GM12878 (cell line): Measurements from ENCODE around the gene GCLM. TPM values are rescaled to one million over a fixed set of nuclear protein-coding genes. Genes with fewer than 3 reads are reported as not detected.

Experiments used
- BRCA1 ChIP-seq: IDR thresholded peaks from 2 replicates; pipeline ENCODE4 v1.6.1; 2011; ENCODE audit warnings: low read depth, low read length, improper control_type of control experiment
- CEBPZ ChIP-seq: fragments of 150-350 bp; IDR thresholded peaks from 2 replicates; pipeline ENCODE4 v1.6.1; 2016; ENCODE audit warnings: low read depth, low read length
- CHD4 ChIP-seq: fragments of 200-600 bp; sonication (generic); IDR thresholded peaks from 2 replicates; pipeline ENCODE4 v1.6.1; 2016; ENCODE audit warnings: mild to moderate bottlenecking
- EGR1 ChIP-seq, 2 experiments: IDR thresholded peaks; 1 replicate in 1 of 2; 2 replicates in 1 of 2; pipeline ENCODE4 v1.6.1; 2011 to 2012; ENCODE audit warnings: low read depth in 2 of 2, low read length in 2 of 2, borderline replicate concordance in 1 of 2, mild to moderate bottlenecking in 1 of 2, moderate library complexity in 1 of 2
- EP300 ChIP-seq, 2 experiments: fragments of 150-350 bp in 1 of 2; IDR thresholded peaks; 2 replicates each; pipeline ENCODE4 v1.6.1; 2011 to 2012; ENCODE audit warnings: low read depth in 2 of 2, low read length in 2 of 2, borderline replicate concordance in 1 of 2, improper control_type of control experiment in 1 of 2, inconsistent platforms in 1 of 2; ENCODE audit not compliant: control insufficient read depth in 1 of 2
- FOXK2 ChIP-seq: fragments of 450-650 bp; IDR thresholded peaks from 2 replicates; pipeline ENCODE4 v1.6.1; 2017; ENCODE audit warnings: mild to moderate bottlenecking, moderate library complexity
- GATAD2B ChIP-seq: fragments of 450-650 bp; conservative IDR thresholded peaks from 2 replicates; pipeline ENCODE4 v1.6.1; 2017; ENCODE audit warnings: low read depth, mild to moderate bottlenecking, moderate library complexity
- JUNB ChIP-seq: IDR thresholded peaks from 2 replicates; pipeline ENCODE4 v1.6.1; 2016; ENCODE audit warnings: antibody characterized with exemption, mild to moderate bottlenecking
- KDM1A ChIP-seq: fragments of 200-600 bp; sonication (generic); IDR thresholded peaks from 2 replicates; pipeline ENCODE4 v1.6.1; 2016; ENCODE audit warnings: borderline replicate concordance
- MEF2A ChIP-seq: IDR thresholded peaks from 2 replicates; pipeline ENCODE4 v1.6.1; 2011; ENCODE audit warnings: low read depth, mild to moderate bottlenecking, low read length, moderate library complexity; ENCODE audit not compliant: insufficient read depth
- MYB ChIP-seq: fragments of 150-350 bp; IDR thresholded peaks from 2 replicates; pipeline ENCODE4 v1.6.1; 2014; ENCODE audit warnings: mild to moderate bottlenecking, low read depth, low read length, borderline replicate concordance
- NBN ChIP-seq: fragments of 450-650 bp; IDR thresholded peaks from 2 replicates; pipeline ENCODE4 v1.6.1; 2016
- NFXL1 ChIP-seq: fragments of 450-650 bp; IDR thresholded peaks from 2 replicates; pipeline ENCODE4 v1.6.1; 2017; ENCODE audit warnings: antibody characterized with exemption, mild to moderate bottlenecking, borderline replicate concordance
- PAX5 ChIP-seq: IDR thresholded peaks from 2 replicates; pipeline ENCODE4 v1.6.1; 2011; ENCODE audit warnings: low read depth, low read length, borderline replicate concordance
- PAX8 ChIP-seq: fragments of 450-650 bp; IDR thresholded peaks from 2 replicates; pipeline ENCODE4 v1.6.1; 2017; ENCODE audit warnings: mild to moderate bottlenecking, moderate library complexity
- PML ChIP-seq: IDR thresholded peaks from 2 replicates; pipeline ENCODE4 v1.6.1; 2012; ENCODE audit warnings: low read length, inconsistent platforms
- RELA ChIP-seq: fragments of 450-650 bp; IDR thresholded peaks from 2 replicates; pipeline ENCODE4 v1.8.0; 2014; ENCODE audit warnings: borderline replicate concordance; ENCODE audit not compliant: partially characterized antibody
- SIX5 ChIP-seq: IDR thresholded peaks from 2 replicates; pipeline ENCODE4 v1.6.1; 2011; ENCODE audit warnings: mild to moderate bottlenecking, low read depth, low read length, moderate library complexity; ENCODE audit not compliant: severe bottlenecking
- SPI1 ChIP-seq: IDR thresholded peaks from 2 replicates; pipeline ENCODE4 v1.6.1; 2011; ENCODE audit warnings: low read depth, mild to moderate bottlenecking, low read length, moderate library complexity, borderline replicate concordance; ENCODE audit not compliant: insufficient read depth
- SUPT20H ChIP-seq: IDR thresholded peaks from 2 replicates; pipeline ENCODE4 v1.6.1; 2011; ENCODE audit warnings: low read depth, mild to moderate bottlenecking, low read length, moderate library complexity, borderline replicate concordance; ENCODE audit not compliant: control insufficient read depth
- SUZ12 ChIP-seq: fragments of 200-600 bp; sonication (generic); IDR thresholded peaks from one replicate; pipeline ENCODE4 v1.6.1; 2018; ENCODE audit warnings: antibody characterized with exemption, mild to moderate bottlenecking; ENCODE audit not compliant: unreplicated experiment
- ZBTB40 ChIP-seq: fragments of 450-650 bp; IDR thresholded peaks from 2 replicates; pipeline ENCODE4 v1.6.1; 2016; ENCODE audit warnings: mild to moderate bottlenecking, moderate library complexity, borderline replicate concordance
- ZZZ3 ChIP-seq: IDR thresholded peaks from 2 replicates; pipeline ENCODE4 v1.6.1; 2011; ENCODE audit warnings: low read depth; ENCODE audit not compliant: control insufficient read depth, insufficient read length
- polyA plus RNA-seq, 11 experiments: library from polyadenylated mRNA; depleted of rRNA in 4 of 11; unstranded in 6 of 11; stranded (reverse) in 5 of 11; fragments of >200 nt; fragmentation: Nextera tagmentation in 4 of 11; fragmentation: Illumina TruSeq in 1 of 11; extraction: Ambion mirVana in 4 of 11; extraction: Trizol in 1 of 11; gene quantifications; 1 replicate in 1 of 11; 2 replicates in 10 of 11; pipeline versions ENCODE4 v1.2.1 to v1.2.3, GENCODE V29; 2011 to 2016; ENCODE audit warnings: inconsistent platforms in 2 of 11, missing spikeins in 2 of 11, low read depth in 1 of 11
- total RNA-seq, 4 experiments: library from RNA; depleted of rRNA in 3 of 4; stranded (reverse); fragments of >200 nt in 3 of 4; fragmentation: Illumina TruSeq in 1 of 4; extraction: Trizol in 1 of 4; gene quantifications; 2 replicates each; pipeline versions ENCODE4 v1.2.1 to v1.2.3, GENCODE V29; 2013 to 2021

The GCLM gene
- total and polyA plus RNA-seq, 10 of the 15 experiments (the other 5 are each of a cell fraction or from before 2014, with no cell fraction given): 2.6 to 17.3 (median 6.9) TPM

- TF ChIP-seq ZBTB40: peak; percentile 93
- peak; percentile 25; the same call in 1 of the 2 replicates for TF ChIP-seq CEBPZ
- TF ChIP-seq NBN: peak; percentile 88
- TF ChIP-seq EGR1 (IDR thresholded peaks at IDR 0.05; ENCODE audit: borderline replicate concordance in 1 of 2, low read depth in 2 of 2, low read length in 2 of 2): no peak; a peak in 1 of 3 replicates
- TF ChIP-seq KDM1A: no peak
- no peak for TF ChIP-seq JUNB
- no peak for TF ChIP-seq CHD4
- peak; percentile 62; the same call in 1 of the 2 replicates for TF ChIP-seq MEF2A
- peak; percentile 79 for TF ChIP-seq BRCA1
- TF ChIP-seq SUZ12: no peak
- no peak; the same call in 1 of the 2 replicates for TF ChIP-seq PAX8
- no peak for TF ChIP-seq SUPT20H
- 0 out of 2 replicates have a peak, but pooled peaks have one; percentile 14 for TF ChIP-seq GATAD2B
- TF ChIP-seq EP300 (IDR thresholded peaks at IDR 0.05; ENCODE audit: borderline replicate concordance in 1 of 2, control insufficient read depth in 1 of 2, low read depth in 2 of 2, low read length in 2 of 2): no peak
- no peak; the same call in 1 of the 2 replicates for TF ChIP-seq FOXK2
- TF ChIP-seq NFXL1: no peak
- peak; percentile 55 for TF ChIP-seq SIX5
- peak; percentile 59; the same call in 1 of the 2 replicates for TF ChIP-seq SPI1
- no peak for TF ChIP-seq MYB
- TF ChIP-seq RELA: peak; percentile 50
- TF ChIP-seq PML: peak; percentile 99
- TF ChIP-seq ZZZ3: no peak
- TF ChIP-seq PAX5: 0 out of 2 replicates have a peak, but pooled peaks have one; percentile 10
Measured at GRCh38 chr1:93878889-93879586, 30.2 kb downstream of the GCLM start, which contains the start of gene DNTTIP2 (continued).
